Upper lobe of left lung (tissue), 6 donors: Measurements from ENCODE around the gene CNOT10. TPM values are rescaled to one million over a fixed set of nuclear protein-coding genes. Genes with fewer than 3 reads are reported as not detected.

Experiments
- ATAC-seq, 2 donors: fragments of 200-7000 bp; cut with Tn5 transposase; one replicate each; pipeline ENCODE4 v1.9.1; 2022; ENCODE audit warnings: mild to moderate bottlenecking in 2 of 2, moderate library complexity in 2 of 2; ENCODE audit not compliant: low FRiP score in 2 of 2
- DNase-seq, 2 donors: peaks; one replicate each; pipeline ENCODE4 v3.0.0-alpha.2; 2019 to 2020
- H3K27ac ChIP-seq, 4 donors: fragments of 200-600 bp; sonication (generic); one replicate each; pipeline ENCODE4 v1.5.1; 2016 to 2019
- H3K27me3 ChIP-seq, 4 donors: fragments of 200-600 bp; sonication (generic); one replicate each; pipeline ENCODE4 v1.5.1; 2017 to 2019
- H3K36me3 ChIP-seq, 4 donors: fragments of 200-600 bp; sonication (generic); one replicate each; pipeline ENCODE4 v1.5.1; 2016 to 2019
- H3K4me1 ChIP-seq, 4 donors: fragments of 200-600 bp; sonication (generic); one replicate each; pipeline ENCODE4 v1.5.1; 2018 to 2019
- H3K4me3 ChIP-seq, 4 donors: fragments of 200-600 bp; sonication (generic); one replicate each; pipeline ENCODE4 v1.5.1; 2017 to 2019; ENCODE audit warnings: mild to moderate bottlenecking in 2 of 4, moderate library complexity in 1 of 4
- H3K9me3 ChIP-seq, 4 donors: fragments of 200-600 bp; sonication (generic); one replicate each; pipeline ENCODE4 v1.5.1; 2018 to 2019
- EP300 ChIP-seq, 4 donors: sonication (generic); formaldehyde crosslinking; IDR thresholded peaks; one replicate each; pipeline ENCODE4 v1.5.1; 2017; ENCODE audit warnings: antibody characterized with exemption in 4 of 4, control low read depth in 2 of 4
- POLR2A ChIP-seq, 4 donors: fragments of 450-650 bp; IDR thresholded peaks; one replicate each; pipeline ENCODE4 v1.5.1; 2016 to 2017; ENCODE audit warnings: antibody characterized with exemption in 4 of 4, mild to moderate bottlenecking in 2 of 4
- POLR2AphosphoS5 ChIP-seq, 2 donors: sonication (generic); formaldehyde crosslinking; IDR thresholded peaks; one replicate each; pipeline ENCODE4 v1.5.1; 2017; ENCODE audit warnings: antibody characterized with exemption in 2 of 2
- WGBS, 2 donors: methylation state at CpG; one replicate each; pipeline ENCODE4 v1.1.5; 2017 to 2018; 5-methylcytosine and 5-hydroxymethylcytosine counted together
- total RNA-seq, 6 donors: library from RNA; depleted of rRNA in 4 of 6; stranded (reverse); fragments of >200 nt in 4 of 6; gene quantifications; one replicate each; pipeline versions ENCODE4 v1.1.0 to v1.2.1, GENCODE V29; 2016 to 2021
- TF ChIP-seq, protein P1 (sequence below), 6 experiments: fragments of 450-650 bp in 4 of 6; fragments of 200-600 bp in 2 of 6; sonication (generic) in 2 of 6; IDR thresholded peaks; one replicate each; pipeline ENCODE4 v1.5.1; 2016 to 2019; ENCODE audit warnings: antibody characterized with exemption in 6 of 6
- donor health status: DM: no; HTN: no; CAD: no; lungs with moderate emphysema.
- donor health status: DM: no; HTN: yes; CAD: no; lungs with severe emphysema.

The CNOT10 gene
- total RNA-seq, 6 donors from 2014 or later: 19.1 to 47.1 (median 29.6) TPM

DNA sequence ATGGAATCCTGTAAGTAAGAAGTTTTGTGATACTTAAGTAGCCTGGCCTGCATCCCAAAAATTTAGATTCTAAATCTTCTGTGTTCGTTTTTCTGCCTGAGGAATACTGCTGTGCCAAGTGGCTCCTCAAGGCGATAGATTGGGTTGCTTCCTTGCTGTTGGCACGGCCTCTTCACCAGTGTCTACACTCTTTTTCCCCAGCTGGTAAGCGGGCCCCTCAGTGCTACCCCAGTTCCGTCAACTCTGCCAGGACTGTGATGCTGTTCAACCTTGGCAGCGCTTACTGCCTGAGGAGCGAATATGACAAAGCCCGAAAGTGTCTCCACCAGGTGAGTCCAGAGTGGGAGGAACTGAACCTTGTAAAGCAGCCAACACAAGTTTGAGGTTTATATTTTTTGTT, 79.5 kb downstream of the CNOT10 start:
- no peaks in the 10 kb centered on the region for H3K4me1 ChIP-seq
- ATAC-seq: no peak

GRCh38 chr3:32778389-32778788, 93.4 kb downstream of the CNOT10 start:
- no peak for DNase-seq
- ATAC-seq: no peak
- 71 to 93% methylated on average over 4 of the region's 4 CpGs for WGBS, 2 donors
- Histone ChIP-seq H3K4me1 (peaks cover 7 to 17% (median 8%) of the 10 kb centered on the region in 4 donors), H3K27ac (no peak overlapping the region), H3K4me3 (no peak overlapping the region), H3K27me3 (no peaks in the 10 kb centered on the region), H3K9me3 (no peaks in the 10 kb centered on the region), H3K36me3 (peaks cover 0 to 23% (median 6%) of the 10 kb centered on the region in 4 donors)
- TF ChIP-seq POLR2A (IDR thresholded peaks at IDR 0.05): no peak
- TF ChIP-seq, protein P1, sequence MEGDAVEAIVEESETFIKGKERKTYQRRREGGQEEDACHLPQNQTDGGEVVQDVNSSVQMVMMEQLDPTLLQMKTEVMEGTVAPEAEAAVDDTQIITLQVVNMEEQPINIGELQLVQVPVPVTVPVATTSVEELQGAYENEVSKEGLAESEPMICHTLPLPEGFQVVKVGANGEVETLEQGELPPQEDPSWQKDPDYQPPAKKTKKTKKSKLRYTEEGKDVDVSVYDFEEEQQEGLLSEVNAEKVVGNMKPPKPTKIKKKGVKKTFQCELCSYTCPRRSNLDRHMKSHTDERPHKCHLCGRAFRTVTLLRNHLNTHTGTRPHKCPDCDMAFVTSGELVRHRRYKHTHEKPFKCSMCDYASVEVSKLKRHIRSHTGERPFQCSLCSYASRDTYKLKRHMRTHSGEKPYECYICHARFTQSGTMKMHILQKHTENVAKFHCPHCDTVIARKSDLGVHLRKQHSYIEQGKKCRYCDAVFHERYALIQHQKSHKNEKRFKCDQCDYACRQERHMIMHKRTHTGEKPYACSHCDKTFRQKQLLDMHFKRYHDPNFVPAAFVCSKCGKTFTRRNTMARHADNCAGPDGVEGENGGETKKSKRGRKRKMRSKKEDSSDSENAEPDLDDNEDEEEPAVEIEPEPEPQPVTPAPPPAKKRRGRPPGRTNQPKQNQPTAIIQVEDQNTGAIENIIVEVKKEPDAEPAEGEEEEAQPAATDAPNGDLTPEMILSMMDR (IDR thresholded peaks at IDR 0.05): no peak
- no peak for TF ChIP-seq POLR2AphosphoS5 (IDR thresholded peaks at IDR 0.05)
- TF ChIP-seq EP300 (IDR thresholded peaks at IDR 0.05): no peak

More for the DNA sequence above, 79.5 kb downstream of the CNOT10 start:
- DNase-seq: no peak
- Histone ChIP-seq H3K27ac (no peak overlapping the region), H3K9me3 (no peaks in the 10 kb centered on the region), H3K4me3 (no peak overlapping the region), H3K27me3 (no peaks in the 10 kb centered on the region), H3K36me3 (peaks cover 10 to 76% (median 29%) of the 10 kb centered on the region in 4 donors)
- TF ChIP-seq POLR2A (IDR thresholded peaks at IDR 0.05) (no peak), POLR2AphosphoS5 (IDR thresholded peaks at IDR 0.05) (no peak), EP300 (IDR thresholded peaks at IDR 0.05) (no peak)
- TF ChIP-seq, protein P1 (IDR thresholded peaks at IDR 0.05): no peak
- 94 to 96% methylated on average over 8 of the region's 8 CpGs for WGBS, 2 donors

DNA sequence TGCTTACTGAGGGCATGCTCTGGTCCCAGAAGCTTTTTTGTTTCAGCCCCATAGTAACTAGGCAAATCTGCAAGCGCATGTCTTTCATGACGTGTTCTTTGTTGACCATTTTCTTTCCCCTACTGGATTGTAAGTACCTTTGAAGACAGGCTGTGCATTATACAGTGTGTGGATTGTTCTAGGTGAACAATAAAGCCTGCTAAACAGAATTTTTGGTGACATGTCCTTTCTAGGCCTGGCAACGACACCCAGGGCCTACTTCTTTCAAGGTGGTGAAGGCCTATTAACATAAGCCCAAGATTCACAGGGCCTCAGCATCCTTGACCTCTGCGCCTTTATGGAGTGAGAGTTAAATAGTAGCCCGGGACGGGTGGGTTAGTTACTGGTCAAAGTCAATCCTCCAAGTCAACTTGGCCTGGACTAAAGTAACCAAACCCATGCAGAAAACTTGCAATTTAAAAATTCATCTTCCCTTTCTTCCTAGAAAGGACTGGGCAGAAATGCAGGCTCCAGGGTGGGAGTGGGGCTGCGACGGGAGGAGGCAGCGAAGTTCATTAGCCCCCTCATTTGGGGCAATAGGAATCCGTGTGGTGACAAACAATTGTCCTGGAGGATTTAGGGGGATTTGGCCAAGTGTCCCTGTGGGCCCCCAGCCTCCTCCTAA, 95.2 kb downstream of the CNOT10 start:
- H3K4me1 ChIP-seq: peaks cover 7 to 17% (median 8%) of the 10 kb centered on the region in 4 donors
- H3K36me3 ChIP-seq: peaks cover 0 to 7% (median 0%) of the 10 kb centered on the region in 4 donors
- ATAC-seq: no peak
- no peak for DNase-seq
- H3K27ac ChIP-seq: peak overlapping the region in 1 of 4 donors; percentile 70
- TF ChIP-seq EP300 (IDR thresholded peaks at IDR 0.05) (no peak), POLR2A (IDR thresholded peaks at IDR 0.05) (no peak), POLR2AphosphoS5 (IDR thresholded peaks at IDR 0.05) (no peak)
- TF ChIP-seq, protein P1 (IDR thresholded peaks at IDR 0.05): no peak
- no peaks in the 10 kb centered on the region for H3K9me3 ChIP-seq
- H3K4me3 ChIP-seq: peak overlapping the region in 3 of 4 donors; percentile 45 to 63 (median 60)
- WGBS, 2 donors: 91 to 93% methylated on average over 10 of the region's 10 CpGs
- no peaks in the 10 kb centered on the region for H3K27me3 ChIP-seq

DNA sequence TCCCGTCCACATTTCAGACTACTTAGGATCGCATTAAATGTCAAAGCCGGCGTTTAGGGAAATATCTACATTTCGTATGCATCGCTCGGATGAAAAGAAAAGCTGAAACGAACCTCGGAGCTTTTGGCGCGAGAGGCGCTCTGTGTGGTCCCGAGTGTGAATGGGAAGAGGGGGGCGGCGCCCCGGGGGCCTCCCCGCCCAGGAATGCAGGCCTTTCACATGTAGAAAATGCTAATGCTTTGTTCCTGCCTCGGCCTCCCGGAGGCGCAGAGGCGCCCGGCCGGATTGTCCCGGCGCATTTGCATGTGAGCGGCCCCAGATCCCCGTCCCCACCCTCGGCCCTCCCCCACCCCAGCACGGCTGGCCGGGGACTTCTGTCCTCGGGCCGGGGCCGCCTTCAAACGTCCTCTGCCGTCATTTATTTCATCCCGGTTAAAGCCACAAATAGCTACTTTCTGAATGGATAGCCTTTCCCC, 95.8 kb downstream of the CNOT10 start:
- peak overlapping the region; percentile 45 to 63 (median 58) for H3K4me3 ChIP-seq
- ATAC-seq (peak; percentile 70 to 75), DNase-seq (peak; percentile 76 to 92)
- H3K27me3 ChIP-seq: no peaks in the 10 kb centered on the region
- 6 to 8% methylated on average over 22 to 36 of the region's 36 CpGs for WGBS, 2 donors
- peaks cover 7 to 17% (median 8%) of the 10 kb centered on the region in 4 donors for H3K4me1 ChIP-seq
- TF ChIP-seq EP300 (IDR thresholded peaks at IDR 0.05) (no peak), POLR2AphosphoS5 (IDR thresholded peaks at IDR 0.05) (no peak), POLR2A (IDR thresholded peaks at IDR 0.05) (no peak)
- TF ChIP-seq, protein P1 (IDR thresholded peaks at IDR 0.05): no peak
- peaks cover 0 to 2% (median 0%) of the 10 kb centered on the region in 4 donors for H3K36me3 ChIP-seq
- H3K27ac ChIP-seq: peak overlapping the region; percentile 55 to 72 (median 68)
- H3K9me3 ChIP-seq: no peaks in the 10 kb centered on the region
